Endometrial microvascular endothelial cells (primary cell): Measurements from ENCODE around the gene ASTN2. TPM values are rescaled to one million over a fixed set of nuclear protein-coding genes. Genes with fewer than 3 reads are reported as not detected.

Experiments used
- in situ Hi-C: cut with HindIII; loops from 2 replicates; pipeline ENCODE4 v1.10.0; 2017; ENCODE audit warnings: low sequenced_read_pairs, low pct_unique_long_range_greater_than_20kb; ENCODE audit errors: inconsistent ontology term
- total RNA-seq: library from RNA; depleted of rRNA; stranded (reverse); fragments of >200 nt; gene quantifications from one replicate; pipeline ENCODE4 v1.2.3, GENCODE V29; 2015; ENCODE audit errors: inconsistent ontology term

The ASTN2 gene
- total RNA-seq, 1 donor from 2014 or later: 2.1 TPM

DNA sequence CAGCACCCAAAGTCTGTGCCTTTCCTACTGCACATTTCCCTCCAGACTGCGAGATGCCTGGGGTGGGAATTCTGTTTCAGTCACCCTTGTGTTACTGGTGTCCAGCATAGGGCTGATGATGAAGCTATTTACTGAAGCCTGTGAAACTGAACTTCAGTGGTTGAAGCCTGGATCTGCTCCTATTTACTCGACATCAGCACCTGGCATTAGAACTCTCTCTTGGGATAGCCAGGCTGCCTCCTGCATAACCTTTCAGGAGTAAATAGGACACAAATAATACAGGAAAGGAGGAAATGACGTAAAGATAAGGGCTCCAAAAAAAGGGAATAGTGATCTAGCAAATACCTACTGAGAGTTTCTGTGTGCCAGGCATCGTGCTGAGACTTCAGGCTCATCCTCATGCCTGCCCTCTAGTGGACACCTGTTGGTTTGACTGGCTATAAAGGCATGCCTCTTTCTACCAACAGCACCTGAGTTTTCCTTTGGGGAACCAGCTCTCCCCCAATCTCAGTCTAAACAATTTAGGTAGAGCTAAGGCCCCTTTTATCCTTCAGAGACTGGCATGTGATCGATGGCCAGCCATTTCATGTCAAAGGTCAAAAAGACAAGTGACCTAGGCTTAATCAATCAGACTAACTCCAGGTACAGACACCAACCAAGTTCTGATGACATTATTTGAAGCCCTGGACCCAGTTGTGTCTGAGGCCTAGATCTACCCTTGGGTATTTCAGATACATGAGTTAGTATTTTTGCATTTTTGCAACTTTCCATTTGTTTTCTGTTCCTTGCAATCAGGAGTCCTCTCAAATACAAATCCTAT, 919.8 kb downstream of the ASTN2 start:
- in situ Hi-C loops: no loop called here

DNA sequence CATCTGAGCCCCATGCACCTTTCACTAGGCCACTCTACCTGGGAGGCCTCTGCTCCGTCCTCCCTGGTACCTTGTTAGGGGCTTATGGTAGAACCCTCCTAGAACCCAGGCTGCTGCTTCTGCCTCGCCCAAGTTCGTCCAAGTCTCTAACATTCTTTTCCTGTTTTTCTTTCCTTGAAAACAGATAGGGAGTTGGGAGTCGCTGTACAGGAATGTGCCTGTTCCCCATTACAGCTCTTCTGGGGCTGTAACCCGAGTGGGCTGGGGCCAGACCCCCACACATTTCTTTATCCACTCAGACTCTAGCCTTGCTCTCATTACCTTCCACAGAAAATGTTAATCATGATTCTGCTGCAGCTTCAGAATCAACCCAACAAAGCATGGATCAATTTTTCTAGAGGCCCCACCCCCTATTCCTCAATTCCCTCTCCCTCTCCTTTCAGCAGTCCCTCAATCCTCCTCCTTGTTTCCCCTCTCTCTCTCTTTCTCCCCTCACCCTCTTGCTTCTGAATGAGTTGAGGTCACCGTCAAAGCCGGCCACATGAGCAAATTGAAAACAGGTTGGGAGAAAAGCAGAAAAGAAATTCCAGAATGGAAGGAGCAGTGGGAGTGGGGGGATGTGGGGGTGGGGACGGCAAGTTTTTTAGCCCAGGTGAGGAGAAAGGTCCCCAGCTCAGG, 921.5 kb downstream of the ASTN2 start:
- in situ Hi-C loops: no loop called here

DNA sequence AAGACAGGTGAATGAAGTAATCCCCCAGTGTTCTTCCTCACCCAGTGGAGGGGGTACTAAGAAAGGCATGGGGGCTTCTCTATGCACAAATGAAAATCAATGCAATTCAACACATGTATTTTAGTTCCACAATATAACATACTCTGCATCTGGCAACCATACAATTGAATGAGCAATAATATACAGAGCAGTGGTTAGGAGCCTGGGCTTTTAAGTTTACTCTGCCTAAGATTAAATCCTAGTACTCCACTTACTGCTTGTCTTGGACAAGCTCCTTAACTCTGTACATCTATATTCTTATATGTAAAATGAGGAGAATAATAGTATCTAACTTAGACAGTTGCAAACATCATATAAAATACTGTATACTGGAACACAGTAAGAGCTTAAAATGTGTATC, 923.2 kb downstream of the ASTN2 start:
- in situ Hi-C loops: no loop called here

DNA sequence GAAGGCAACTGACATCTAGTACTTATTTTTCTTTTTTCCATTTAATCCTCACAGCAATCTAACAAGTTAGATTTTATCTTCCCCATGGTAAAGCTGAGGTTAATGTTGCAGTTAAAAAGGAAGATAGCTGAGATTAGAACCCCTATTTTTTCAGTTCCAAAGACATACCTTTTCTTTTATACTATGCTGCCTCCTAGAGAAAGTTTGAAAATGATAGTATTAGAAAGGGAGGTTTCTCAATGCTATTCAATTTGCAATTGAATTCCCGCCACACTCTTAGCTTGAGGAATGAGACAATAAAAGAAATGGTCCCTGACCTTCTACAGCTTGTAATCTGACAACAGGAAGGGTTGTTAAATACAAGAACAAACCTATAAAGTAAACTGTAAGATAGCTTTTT, 923.6 kb downstream of the ASTN2 start:
- in situ Hi-C loops: no loop called here

DNA sequence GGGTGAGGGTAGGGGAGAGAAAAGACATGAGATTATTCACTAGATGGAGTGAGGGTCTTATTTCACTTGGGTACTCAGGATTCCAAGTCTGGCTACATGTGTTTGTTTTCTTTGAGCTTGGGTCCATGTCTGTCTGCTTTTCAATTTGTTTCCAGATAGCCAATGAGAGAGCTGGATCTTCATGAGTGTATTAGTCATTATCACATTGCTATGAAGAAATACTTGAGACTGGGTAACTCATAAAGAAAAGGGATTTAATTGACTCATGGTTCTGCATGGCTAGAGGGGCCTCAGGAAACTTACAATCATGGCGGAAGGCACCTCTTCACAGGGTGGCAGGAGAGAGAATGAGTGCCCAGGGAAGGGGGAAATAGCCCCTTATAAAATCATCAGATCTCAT, 924.5 kb downstream of the ASTN2 start:
- in situ Hi-C loops: no loop called here

DNA sequence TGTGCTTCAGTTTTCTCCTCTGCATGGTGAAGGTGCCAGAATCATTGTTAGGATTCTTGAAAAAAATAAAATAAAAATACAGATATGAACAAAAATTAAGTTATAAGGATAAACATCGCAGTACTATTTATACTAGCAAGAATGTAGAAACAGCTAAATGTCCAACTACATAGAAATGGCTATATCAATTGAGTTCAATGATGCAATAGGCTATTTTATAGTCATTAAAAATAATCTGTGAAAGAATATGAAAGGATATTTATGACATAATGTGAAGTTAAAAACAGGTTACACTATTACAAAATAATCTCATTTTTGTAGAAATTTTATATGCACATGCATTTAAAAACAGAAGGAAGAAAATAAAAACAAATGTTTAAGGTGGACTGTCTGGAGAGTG, 926.5 kb downstream of the ASTN2 start:
- in situ Hi-C loops: no loop called here

DNA sequence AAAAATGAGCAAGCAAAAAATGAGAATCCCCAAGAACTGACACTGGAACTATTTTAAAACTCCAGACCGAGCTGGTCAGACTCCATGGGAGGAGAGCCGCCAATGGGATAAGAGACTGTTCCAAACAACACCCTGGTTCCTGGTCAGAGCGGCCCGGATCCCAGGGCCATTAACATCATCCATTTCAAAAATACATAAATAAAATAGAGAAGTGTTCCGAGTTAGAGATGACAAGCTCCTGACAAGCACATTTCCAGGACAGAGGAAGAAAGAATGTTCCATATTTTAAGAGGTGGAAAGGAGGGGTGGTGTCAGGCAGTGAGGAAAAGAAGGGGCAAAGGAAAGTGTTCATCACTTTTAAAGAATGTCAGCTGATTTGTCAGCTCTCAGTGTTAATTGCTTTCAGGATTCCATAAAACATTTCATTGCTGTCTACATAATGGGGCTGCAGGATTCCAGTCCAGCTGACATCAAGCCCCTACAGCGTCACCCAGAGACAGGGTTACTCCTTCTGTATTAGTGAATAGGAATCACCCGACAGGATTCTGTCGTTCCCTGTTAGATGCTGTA, 930.3 kb downstream of the ASTN2 start:
- in situ Hi-C loops: no loop called here

DNA sequence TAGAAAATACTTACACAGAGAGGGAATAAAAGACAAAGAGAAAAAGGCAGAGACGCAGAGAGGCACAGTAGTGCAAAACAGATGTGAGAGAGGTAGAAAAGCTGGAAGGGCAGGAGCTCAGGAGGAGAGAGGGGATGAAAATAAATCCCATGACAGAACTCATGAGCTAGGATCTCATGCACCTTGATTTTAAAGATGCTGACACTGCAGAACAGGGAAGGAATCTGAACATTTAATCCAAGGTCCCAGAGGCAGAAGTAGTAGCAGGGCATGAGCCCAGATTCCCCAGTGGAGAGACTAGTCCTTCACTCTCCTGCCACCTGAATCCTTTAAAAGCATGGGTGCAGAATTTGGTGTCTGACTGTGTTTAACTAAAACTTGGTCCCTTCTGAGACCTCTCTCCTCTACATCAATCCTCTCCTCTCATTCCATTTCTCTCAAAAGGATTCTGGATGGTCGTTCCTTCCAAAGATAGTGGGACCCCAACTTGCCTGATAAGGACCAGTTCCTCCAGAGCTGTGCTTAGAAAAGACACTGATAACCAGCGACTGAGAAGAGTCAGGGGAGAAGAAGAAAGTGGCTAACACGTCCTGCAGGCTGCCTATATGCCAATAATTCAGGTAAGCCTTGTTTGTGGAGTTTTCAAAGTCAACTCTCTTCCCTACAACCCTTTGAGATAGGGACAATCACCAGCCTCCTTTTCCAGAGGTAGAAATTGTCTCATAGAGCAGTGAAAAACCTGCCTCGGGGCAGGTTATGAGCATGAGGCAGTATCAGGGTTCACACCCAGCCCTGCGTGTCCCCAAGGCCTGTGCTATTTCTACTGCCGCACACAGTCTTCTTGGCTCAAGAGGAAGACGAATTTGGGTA, 931.0 kb downstream of the ASTN2 start:
- in situ Hi-C loops: no loop called here

DNA sequence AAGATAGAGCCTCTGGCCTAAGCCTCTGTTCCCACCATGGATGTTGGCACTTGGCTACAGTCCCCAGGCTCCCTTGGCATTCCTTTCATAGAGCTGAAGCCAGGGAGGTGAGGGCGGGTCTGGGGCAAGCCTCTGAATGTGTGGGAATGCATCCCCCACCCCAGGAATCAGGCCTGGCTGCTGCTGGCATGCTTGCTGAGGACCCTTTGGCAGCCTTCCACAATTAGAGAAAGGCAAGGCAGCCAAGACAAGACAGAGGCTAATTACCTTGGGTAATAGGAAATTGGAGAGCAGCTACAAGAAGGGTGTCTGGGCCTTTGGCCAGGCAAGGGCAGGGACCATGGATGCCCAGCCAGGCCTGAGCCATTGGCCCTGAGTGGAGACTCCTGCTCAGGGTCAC, 932.1 kb downstream of the ASTN2 start:
- in situ Hi-C loops: no loop called here

DNA sequence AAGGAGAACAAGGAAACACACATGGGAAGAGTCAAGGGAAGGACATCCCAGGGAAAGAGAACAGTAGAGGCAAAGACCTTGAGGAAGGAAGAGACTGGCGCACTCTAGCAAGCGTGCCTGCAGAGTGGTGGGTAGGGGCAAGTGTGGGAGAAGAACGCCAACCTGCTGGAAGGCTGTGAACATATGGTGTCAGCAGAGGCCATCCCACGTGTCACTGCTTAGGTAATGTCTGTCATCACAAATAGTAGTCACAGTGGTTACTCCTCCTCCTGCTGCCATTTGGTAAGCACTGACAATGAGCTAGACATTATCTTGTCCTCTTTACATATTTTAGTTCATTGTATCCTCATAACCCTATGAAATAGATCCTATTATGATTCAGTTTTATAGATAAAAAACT, 934.2 kb downstream of the ASTN2 start:
- in situ Hi-C loops: no loop called here

DNA sequence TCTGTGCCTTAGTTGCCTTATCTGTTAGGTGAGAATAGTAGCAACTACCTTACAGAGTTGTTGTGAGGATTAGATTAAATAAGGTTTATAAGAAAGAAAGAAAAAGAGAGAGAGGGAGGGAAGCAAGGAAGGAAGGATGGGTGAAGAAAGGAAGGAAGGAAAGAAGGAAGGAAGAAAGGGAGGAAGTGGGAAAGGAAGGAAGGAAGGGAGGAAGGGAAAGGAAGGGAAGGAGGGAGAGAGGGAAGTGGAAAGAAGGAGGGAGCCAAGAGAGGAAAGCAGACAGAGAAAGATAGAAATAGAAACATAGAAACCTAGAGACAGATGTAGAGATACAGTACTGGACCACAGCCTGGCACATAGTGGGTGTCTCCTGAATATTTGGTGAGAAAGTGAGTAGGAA, 934.9 kb downstream of the ASTN2 start:
- in situ Hi-C loops: no loop called here

DNA sequence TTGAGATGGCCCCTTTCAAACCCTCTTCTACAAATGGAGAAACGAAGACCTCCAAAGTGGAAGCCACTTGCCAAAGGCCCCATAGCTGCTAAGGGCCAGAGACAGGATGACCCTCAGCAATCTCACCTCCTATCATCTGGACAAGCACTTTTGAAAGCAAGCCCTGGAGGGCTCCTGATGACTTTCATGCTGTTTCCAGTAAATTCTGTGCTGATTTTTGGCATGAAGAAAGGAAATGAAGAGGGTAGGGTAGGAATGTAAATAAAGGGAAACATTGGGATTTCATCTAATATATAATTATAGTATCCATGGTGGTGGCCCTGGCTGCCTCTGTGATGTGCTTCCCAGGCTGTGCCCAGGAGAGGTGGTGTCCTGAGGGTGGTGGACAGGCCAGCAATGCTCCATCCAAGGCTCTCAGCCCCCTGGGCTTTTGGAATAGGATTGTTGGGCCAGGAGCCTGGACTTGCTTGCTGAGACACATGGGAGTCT, 935.8 kb downstream of the ASTN2 start:
- in situ Hi-C loops: no loop called here

DNA sequence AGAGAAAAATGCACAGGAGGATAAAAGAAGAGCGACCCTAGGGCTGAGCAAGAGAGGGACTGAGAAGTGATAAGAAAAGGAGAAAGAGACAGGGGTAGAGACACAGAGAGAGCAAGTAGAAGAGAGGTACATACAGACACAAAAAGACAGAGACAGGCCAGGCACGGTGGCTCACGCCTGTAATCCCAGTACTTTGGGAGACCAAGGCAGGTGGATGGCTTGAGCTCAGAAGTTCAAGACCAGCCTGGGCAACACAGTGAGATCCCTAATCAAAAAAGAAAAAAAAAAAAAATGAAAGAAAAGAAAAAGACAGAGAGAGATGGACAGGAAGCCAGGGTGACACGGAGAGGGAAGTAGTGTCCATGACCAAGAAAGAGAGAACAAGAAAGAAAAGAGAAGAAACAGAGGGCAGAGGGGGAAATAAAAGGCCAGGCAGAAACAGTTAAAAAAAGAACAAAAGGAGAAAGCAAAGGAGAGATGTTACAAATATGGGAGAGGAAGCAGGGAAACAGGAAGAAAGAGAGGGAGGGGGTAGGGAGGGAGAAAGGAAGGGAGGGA, 937.2 kb downstream of the ASTN2 start:
- in situ Hi-C loops: no loop called here

DNA sequence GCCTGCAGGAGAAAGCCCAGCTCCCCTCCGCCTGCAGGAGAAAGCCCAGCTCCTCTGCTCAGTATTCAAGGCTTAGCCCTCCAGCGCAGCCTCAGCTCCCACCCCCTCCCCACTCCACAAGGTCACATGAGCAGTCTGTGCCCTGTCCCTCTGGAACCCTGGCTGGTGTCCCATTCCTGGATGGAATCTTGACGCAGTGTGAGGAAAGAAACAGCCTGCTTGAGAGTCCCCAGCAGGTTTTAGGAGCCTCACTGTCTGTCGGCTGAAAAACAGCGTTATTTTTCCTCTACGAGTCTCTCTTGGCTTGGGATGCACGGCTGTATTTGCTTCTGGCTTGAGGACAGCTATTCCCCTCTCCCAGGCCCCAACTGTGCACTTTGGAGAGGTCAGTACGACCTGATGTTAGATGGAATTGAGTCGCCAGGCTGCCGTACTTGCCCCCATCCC, 937.9 kb downstream of the ASTN2 start:
- in situ Hi-C loops: no loop called here

DNA sequence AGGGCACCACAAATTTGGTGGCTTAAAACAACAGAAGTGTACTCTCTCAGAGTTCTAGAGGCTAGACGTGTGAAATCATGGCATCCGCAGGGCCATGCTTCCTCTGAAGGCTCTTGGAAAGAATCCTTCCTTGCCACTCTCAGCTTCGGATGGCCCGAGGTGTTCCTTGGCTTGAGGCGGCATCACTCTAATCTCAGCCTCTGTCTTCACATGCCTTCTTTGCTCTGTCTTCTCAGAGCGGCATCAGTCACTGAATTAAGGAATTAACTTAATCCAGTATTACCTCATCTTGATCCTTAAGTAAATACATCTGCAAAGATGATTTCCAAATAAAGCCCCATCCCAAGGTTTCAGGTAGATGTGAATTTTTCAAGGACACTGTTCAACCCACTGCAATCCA, 938.9 kb downstream of the ASTN2 start:
- in situ Hi-C loops: no loop called here

DNA sequence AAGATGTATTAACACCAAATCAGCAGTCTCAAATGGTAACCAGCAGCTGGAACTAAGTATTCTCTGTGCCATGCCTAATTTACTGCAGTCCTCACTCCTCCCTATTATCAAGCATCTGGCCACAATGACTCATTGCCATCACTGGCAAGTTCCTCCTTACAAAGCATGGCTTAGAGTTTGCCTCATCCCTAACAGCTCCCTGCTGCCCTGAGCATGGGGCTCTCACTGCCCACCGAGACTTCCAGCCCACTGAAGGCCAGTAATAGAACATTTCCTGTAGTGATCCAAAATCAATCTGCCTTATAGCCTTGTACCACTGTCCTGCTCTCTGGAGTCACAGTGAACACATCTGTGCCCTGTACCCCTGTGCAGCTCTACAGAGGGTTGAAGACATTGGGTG, 939.7 kb downstream of the ASTN2 start:
- in situ Hi-C loops: no loop called here

DNA sequence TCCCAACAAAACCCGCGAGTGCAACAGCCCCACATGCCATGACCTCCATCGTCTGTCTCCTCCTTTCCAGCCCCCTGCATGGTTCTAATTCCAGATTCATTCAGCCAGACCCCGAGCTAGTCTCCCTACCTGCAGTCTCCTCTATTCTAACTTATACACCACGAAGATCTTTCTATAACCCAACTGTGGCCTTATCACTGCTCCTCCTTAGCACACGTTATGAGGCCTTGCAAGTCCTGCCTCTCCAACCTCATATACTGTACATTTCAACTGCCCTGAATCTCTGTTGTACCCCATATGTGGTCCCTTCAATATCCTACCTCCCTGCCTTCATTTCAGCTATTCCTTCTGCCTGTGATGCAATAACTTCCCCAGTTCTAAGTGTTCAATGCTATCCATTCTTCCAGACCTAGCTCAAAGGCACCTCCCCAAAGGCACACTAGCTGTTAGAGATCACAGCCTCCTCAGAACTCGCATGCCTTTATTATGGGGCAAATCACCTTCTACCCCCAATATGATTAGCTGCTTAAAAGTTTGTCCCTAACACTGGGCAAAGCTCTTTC, 942.8 kb downstream of the ASTN2 start:
- in situ Hi-C loops: no loop called here

DNA sequence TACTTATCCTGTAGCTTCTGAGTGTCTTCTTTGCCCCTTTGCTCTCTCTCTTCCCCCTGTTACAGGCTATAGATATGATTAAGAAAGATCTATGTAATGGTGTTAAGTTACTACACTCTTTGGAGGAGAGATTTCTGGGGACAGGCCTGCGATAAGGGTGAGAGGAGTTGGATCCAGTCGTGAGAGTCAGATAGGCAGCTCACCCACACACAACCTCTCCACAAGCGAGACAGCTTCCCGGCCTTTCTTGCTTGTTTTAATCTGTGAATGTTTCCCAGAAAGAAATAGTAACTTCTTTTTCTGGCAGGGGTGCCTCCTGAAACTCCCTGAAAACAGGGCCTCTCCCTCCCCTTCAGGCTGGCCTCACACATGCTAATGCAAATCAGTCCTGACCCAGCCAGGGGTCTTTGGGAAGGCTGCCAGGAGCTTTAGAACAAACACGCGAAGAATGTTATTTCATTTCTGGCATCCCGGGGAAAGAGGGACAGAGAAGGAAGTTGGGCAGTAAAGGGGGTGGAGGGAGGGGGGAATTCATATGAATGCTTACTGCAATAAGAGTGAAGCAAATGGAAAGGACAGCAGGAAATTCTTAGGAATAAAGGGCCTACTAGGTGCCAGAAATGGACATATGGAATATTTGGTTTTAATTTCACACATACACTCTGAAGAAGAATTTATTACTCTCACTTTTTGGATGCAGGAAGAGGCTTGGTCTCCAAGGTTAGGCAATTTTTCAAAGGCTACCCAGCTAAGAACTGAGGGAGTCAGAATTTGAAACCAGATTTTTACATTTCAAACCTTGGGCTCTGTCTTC, 943.6 kb downstream of the ASTN2 start:
- in situ Hi-C loops: no loop called here
